DMS79 treated with DMSO at 0.1 percent for 48 hours (cell line): ENCODE measurements around the gene IL21R.
"Not testable (repeated sequence)": the region's sequence is repeated elsewhere in the genome, so short reads cannot be mapped to it uniquely, and the experiment has no call there.

Source experiments
- DNase-seq: peaks from one replicate; lab custom pipeline; 2025; lab: John Stamatoyannopoulos, UW

The IL21R gene

GRCh38 chr16:27402569-27402963 is 592 bp downstream of the IL21R start:
- DNase-seq: no peak

DNA sequence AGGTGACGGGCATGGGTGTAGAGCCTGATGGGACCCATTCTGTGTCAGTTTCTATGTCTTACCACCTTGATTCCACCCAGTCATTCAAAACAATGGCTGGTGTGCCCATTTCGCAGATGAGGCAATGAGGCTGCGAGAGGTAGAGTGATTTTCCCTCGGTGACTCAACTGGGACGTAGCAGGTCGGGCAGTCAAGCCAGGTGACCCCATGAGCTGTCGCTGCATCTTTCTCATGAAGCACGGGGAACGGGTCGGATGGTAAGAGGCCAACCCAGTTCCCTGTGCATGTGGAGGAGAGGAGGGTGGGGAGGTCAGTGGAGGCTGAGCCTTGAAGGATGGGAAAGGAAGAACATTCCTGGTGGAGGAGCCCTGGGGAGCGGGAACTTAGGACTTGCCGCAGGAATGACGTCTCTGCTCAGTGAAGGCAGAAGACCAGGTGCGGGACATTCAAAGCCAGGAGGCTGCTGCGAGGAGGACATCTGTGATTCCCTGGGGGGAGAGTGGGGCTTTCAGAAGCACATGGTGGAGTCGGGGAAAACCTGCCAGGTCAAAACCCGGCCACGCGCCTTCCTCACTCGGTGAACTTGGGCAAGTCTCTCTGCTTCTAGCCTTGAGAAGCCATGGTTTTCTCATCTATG is 1.1 kb downstream of the IL21R start:
- DNase-seq: no peak

- no peak for DNase-seq
These were observed 1.6 kb downstream of the IL21R start for GRCh38 chr16:27403601-27403992.

GRCh38 chr16:27404163-27404823 is 2.3 kb downstream of the IL21R start:
- DNase-seq: no peak

- no peak for DNase-seq
These were observed 3.8 kb downstream of the IL21R start for GRCh38 chr16:27405546-27406451.

DNA sequence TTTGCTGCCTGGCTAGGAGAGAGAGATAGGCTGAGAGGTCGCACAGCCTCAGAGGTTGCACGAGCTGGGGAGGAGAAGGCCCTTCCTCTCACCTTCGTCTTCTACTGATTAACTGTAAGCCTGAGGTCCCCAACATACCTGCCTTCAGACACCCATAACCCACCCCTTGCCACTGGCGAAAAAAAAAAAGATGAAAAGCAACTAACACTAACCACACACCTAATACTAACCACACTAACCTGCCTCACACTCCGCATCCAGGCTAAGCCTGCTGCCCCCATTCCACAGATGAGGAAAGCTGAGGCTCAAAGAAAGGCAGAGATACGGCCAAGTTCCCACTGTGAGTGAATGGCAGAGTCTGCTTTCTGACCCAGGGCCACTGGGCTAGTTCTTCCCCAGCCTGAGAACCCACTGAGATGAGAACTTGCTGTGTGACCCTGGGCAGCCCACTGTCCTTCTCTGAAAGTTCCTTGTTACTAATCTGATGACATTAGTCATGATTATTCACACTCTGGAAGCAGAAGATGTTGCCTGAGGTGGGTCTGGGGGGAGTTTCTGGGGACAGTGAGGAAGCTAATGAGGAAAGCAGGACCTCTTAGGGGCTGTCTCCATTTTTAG is 4.6 kb downstream of the IL21R start:
- DNase-seq: no peak

DNA sequence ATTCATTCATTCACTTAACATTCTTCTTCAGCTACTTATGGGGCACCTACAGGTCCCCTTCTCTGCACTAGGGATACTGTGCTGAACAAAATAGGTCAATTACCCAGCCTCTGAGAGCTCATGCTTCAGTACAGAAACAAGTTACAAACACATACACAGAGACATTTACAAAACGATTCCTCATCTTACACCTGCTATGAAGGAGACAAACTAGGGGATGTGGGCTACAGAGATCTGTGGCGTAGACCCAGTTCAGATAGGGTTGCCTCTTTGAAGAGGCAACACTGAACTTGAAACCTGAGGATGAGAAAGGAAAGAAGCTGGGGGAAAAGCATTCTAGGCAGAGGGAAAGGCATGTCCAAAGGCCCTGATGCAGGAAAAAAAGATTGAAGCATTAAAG is 5.2 kb downstream of the IL21R start:
- DNase-seq: no peak

DNA sequence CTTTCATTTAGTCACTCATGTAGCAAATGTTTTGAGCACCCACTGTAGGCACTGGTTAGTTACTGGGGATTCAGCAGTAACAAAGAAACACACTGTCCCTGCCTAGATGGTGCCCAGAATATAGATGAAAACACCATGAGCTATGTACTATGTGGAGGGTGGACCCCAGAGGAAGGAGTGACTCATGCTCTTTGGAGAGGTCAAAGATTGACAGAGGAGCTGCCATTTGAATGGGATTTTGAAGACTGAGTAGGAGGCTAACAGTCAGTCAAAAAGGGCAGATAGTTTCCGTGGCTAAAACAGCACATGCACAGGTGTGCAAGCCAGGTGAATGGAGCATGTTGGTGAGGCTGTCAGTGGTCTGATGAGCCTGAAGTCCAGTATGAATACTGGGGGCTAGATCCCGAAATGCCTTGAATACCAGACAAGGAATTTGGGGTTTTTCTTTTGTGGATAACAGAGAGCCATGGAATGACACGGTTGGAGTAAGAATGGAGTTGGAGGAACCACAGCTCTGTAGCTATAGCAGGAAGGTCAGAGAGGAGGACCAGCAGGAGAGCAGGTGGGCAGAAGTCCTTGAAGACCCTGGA is 6.1 kb downstream of the IL21R start:
- no peak for DNase-seq

DNA sequence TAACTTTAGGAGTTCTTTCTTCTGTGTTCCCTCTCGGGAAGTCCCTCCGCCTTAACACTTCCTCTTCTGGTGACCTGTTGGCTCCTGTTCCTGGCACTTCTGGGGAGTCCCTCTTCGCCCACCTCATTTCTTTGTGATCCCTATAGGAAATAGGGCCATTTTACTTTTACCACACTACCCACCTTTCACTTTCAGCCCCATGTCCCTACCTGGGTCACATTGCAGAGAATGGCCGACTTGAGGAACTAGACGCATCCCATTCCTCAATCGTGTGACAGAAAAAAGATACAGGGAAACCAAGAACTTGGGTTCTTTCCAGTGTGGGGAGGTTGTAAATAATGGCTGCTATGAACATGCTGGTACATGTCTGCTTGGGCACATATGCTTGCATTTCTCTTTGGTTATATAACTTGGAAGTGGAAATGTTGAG is 6.6 kb downstream of the IL21R start:
- no peak for DNase-seq

GRCh38 chr16:27409958-27410357 is 8.0 kb downstream of the IL21R start:
- DNase-seq: not testable (repeated sequence)

- no peak for DNase-seq
These were observed 8.8 kb downstream of the IL21R start for GRCh38 chr16:27410761-27411160.

DNA sequence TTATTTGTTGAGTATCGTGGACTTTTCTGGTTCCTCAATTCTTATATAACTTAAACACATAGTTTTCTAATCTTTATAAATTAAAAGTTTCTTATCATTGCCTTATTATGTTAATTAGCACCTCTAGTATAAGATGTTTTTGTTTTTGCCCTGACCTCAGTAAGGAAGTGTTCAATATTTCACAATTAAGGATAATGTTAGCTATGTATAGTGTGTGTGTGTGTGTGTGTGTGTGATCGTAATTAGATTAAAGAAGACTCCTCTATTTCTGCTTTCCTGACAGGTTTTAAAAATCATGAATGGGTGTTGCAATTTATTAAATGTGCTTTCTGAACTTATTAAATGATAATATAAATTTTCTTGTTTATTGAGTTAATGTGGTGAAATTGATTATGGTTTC is 12.0 kb downstream of the IL21R start:
- DNase-seq: no peak

GRCh38 chr16:27414788-27415431 is 12.9 kb downstream of the IL21R start:
- DNase-seq: no peak

DNA sequence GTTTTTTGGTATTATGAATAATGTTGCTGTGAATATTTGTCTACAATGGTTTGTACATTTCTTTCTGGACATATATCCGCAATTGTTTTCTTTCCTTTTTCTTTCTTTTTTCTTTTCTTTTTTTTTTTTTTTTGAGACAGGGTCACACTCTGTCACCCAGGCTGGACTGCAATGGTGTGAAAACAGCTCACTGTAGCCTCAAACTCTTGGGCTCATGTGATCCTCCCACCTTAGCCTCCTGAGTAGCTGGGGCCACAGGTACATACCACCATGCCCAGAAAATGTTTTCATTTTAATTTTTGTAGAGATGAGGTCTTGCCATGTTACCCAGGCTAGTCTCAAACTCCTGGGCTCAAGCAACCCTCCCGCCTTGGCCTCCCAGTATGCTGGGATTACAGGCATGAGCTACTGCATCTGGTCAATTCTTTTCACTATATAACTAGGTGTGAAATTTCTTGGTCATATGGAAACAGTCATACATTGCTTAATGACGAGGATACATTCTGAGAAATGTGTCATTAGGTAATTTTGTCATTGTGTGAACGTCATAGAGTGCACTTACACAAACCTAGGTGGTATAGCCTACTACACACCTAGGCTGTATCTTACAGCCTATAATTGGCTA is 15.2 kb downstream of the IL21R start:
- DNase-seq: no peak

GRCh38 chr16:27421961-27422740 is 20.2 kb downstream of the IL21R start:
- DNase-seq: no peak

- no peak for DNase-seq
These were observed 23.0 kb downstream of the IL21R start for GRCh38 chr16:27424772-27425498.

DNA sequence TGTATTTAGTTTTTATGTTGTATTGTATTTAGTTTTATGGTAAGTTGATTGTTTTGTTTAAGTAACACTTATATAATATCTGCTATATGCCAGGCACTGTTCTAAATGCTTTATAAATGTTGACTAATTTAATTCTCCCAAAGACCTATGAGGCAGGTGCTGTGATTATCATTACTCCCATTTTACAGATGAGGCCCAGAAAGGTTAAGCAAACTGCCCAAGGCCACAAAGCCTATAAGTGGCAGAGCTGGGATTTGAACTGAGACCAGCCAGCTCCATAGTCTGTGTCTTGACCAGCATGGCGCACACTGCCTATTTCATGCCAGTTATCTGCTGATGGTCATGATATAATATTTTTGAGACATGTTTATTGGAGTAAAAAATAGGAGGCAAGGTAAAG is 24.0 kb downstream of the IL21R start:
- DNase-seq: no peak

DNA sequence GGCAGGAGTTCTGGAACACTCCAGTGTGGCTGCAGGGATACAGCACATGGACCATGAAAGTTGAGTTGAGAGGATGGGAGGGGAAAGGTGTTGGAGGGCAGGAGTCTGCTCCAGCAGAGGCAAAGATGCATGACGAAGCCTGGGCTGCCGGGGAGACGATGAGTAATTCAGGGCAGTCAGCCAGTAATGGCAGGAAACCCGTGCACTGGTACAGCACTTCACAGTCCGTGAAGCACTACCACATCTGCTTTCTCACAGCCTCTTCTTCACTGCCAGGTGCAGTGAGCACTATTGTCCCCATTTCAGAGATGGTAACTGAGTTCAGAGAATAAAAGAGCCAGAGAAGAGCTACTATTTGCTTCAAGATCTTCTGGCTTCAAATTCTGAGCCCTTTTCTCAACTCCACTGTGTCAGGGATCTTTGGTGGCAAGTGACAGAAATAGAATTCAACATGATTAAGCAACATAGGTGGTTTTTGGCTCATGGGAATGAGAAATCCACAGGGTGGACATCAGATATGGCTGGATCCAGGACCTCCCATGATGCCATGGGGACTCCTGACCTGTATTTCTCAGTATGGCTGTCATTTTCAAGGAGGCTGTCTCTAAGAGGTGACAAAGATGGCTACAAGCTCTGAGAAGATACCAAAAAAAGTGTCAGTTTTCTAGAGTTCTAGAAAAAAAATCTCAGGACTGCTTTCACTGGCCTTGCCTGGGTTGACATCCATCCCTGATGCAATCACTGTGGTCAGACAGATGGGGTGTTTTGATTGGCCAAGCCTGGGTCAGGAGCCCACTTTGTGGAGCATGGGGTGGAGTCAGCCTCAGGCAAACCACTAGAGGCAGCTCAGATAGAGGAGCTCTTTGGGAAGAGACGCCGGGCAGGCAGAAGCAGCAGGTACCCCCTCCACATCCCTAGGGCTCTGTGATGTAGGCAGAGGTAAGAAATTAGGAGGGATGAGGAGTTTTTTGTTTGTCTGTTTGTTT is 24.7 kb downstream of the IL21R start:
- DNase-seq: peak; percentile 58
